H1 (cell line): Measurements from ENCODE around the gene SPRYD3. TPM values are rescaled to one million over a fixed set of nuclear protein-coding genes. Genes with fewer than 3 reads are reported as not detected.

Experiments used
- CTCF ChIA-PET: fragments of 300-600 bp; sonication (Branson Sonifier 250); formaldehyde crosslinking; loops from one replicate; lab custom pipeline; 2021; ENCODE audit not compliant: partially characterized antibody; lab: Charles Lee
- POLR2A ChIA-PET: fragments of 300-600 bp; sonication (Branson Sonifier 250); formaldehyde crosslinking; loops from one replicate; lab custom pipeline; 2021; ENCODE audit warnings: inconsistent platforms; ENCODE audit not compliant: partially characterized antibody; lab: Charles Lee
- DNase-seq, 2 experiments: peaks; one replicate each; pipeline versions ENCODE4 v3.0.0 to v3.0.0-alpha.2; 2010 to 2022; ENCODE audit warnings: low spot score in 2 of 2, low read depth in 1 of 2, mixed read lengths in 1 of 2
- FAIRE-seq: peaks from 2 replicates; lab custom pipeline; 2011; peaks lifted over from hg19 to GRCh38; lab: Jason Lieb, UNC
- H2AFZ ChIP-seq: 2 replicates; pipeline ENCODE4 v1.8.1; 2012; ENCODE audit warnings: low read length, inconsistent platforms
- H2AK5ac ChIP-seq: 2 replicates; pipeline ENCODE4 v1.6.1; 2013; ENCODE audit warnings: low read depth, low read length
- H2BK120ac ChIP-seq: replicated peaks from 2 replicates; pipeline ENCODE3; 2013; ENCODE audit warnings: low read depth, low read length, inconsistent platforms
- H2BK12ac ChIP-seq: 2 replicates; pipeline ENCODE4 v1.6.1; 2013; ENCODE audit warnings: low read depth, low read length
- H2BK15ac ChIP-seq: 2 replicates; pipeline ENCODE4 v1.6.1; 2013; ENCODE audit warnings: low read length
- H2BK20ac ChIP-seq: 2 replicates; pipeline ENCODE4 v1.6.1; 2013; ENCODE audit warnings: low read length
- H2BK5ac ChIP-seq: 2 replicates; pipeline ENCODE4 v1.6.1; 2013; ENCODE audit warnings: low read depth, low read length
- H3K14ac ChIP-seq: 2 replicates; pipeline ENCODE4 v1.6.1; 2013; ENCODE audit warnings: inconsistent platforms; ENCODE audit not compliant: insufficient read length
- H3K18ac ChIP-seq: 2 replicates; pipeline ENCODE4 v1.6.1; 2013; ENCODE audit warnings: low read length; ENCODE audit errors: extremely low read depth
- H3K23ac ChIP-seq: 2 replicates; pipeline ENCODE4 v1.6.1; 2013; ENCODE audit warnings: inconsistent platforms; ENCODE audit not compliant: insufficient read length
- H3K23me2 ChIP-seq: 2 replicates; pipeline ENCODE4 v1.6.1; 2013; ENCODE audit warnings: low read depth, low read length
- H3K27ac ChIP-seq: 2 replicates; pipeline ENCODE4 v1.6.1; 2011; ENCODE audit warnings: low read depth, low read length, inconsistent platforms
- H3K27me3 ChIP-seq, 4 experiments: replicated peaks in 1 of 4; 1 replicate in 1 of 4; 2 replicates in 3 of 4; pipeline versions ENCODE4 v1.6.1 to v1.8.1; 2011 to 2013; ENCODE audit warnings: low read length in 3 of 4, mild to moderate bottlenecking in 3 of 4, inconsistent platforms in 2 of 4, mixed read lengths in 2 of 4, moderate library complexity in 1 of 4; ENCODE audit not compliant: control insufficient read depth in 3 of 4, insufficient read depth in 3 of 4; ENCODE audit errors: extremely low read depth in 1 of 4
- H3K36me3 ChIP-seq, 4 experiments: 2 replicates each; pipeline versions ENCODE4 v1.6.1 to v1.8.1; 2011 to 2013; ENCODE audit warnings: mild to moderate bottlenecking in 4 of 4, low read length in 3 of 4, moderate library complexity in 2 of 4, control low read depth in 1 of 4, inconsistent platforms in 1 of 4; ENCODE audit not compliant: insufficient read depth in 4 of 4, control insufficient read depth in 2 of 4
- H3K4ac ChIP-seq: replicated peaks from 2 replicates; pipeline ENCODE3; 2013; ENCODE audit warnings: low read length, low read depth, mixed read lengths, inconsistent platforms; ENCODE audit not compliant: insufficient read length
- H3K4me1 ChIP-seq, 4 experiments: replicated peaks in 1 of 4; 1 replicate in 1 of 4; 2 replicates in 3 of 4; pipeline versions ENCODE4 v1.6.1 to v1.8.1; 2011 to 2013; ENCODE audit warnings: low read length in 3 of 4, inconsistent platforms in 2 of 4, mixed read lengths in 1 of 4; ENCODE audit not compliant: insufficient read depth in 4 of 4, control insufficient read depth in 3 of 4
- H3K4me2 ChIP-seq, 2 experiments: 2 replicates each; pipeline versions ENCODE4 v1.6.1 to v1.8.1; 2011 to 2013; ENCODE audit warnings: low read depth in 2 of 2, low read length in 2 of 2, control low read depth in 1 of 2, inconsistent platforms in 1 of 2, mild to moderate bottlenecking in 1 of 2; ENCODE audit not compliant: insufficient read depth in 1 of 2
- H3K4me3 ChIP-seq, 4 experiments: fragments of 200-600, 300-600 bp in 1 of 4; sonication (generic), shearing (Covaris generic), sonication (Bioruptor Twin) in 1 of 4; 2 replicates each; pipeline versions ENCODE4 v1.5.1 to v1.8.1; 2011 to 2016; ENCODE audit warnings: low read length in 4 of 4, low read depth in 3 of 4, control low read depth in 2 of 4, inconsistent platforms in 2 of 4, mild to moderate bottlenecking in 2 of 4, mixed read lengths in 1 of 4, moderate library complexity in 1 of 4; ENCODE audit not compliant: insufficient read depth in 2 of 4; ENCODE audit errors: extremely low read depth in 1 of 4
- H3K56ac ChIP-seq: replicated peaks from 2 replicates; pipeline ENCODE3; 2013; ENCODE audit warnings: low read depth, mild to moderate bottlenecking, mixed read lengths, low read length, inconsistent platforms; ENCODE audit not compliant: insufficient read length
- H3K79me1 ChIP-seq: 2 replicates; pipeline ENCODE4 v1.6.1; 2013; ENCODE audit warnings: low read depth, low read length, control low read depth
- H3K79me2 ChIP-seq, 2 experiments: 2 replicates each; pipeline versions ENCODE4 v1.6.1 to v1.8.1; 2012 to 2013; ENCODE audit warnings: low read length in 2 of 2, mild to moderate bottlenecking in 2 of 2, inconsistent platforms in 1 of 2; ENCODE audit not compliant: insufficient read depth in 2 of 2, control insufficient read depth in 1 of 2
- H3K9ac ChIP-seq, 4 experiments: replicated peaks in 1 of 4; 1 replicate in 1 of 4; 2 replicates in 3 of 4; pipeline versions ENCODE4 v1.6.1 to v1.8.1; 2011 to 2013; ENCODE audit warnings: low read depth in 3 of 4, low read length in 3 of 4, control low read depth in 2 of 4, mild to moderate bottlenecking in 2 of 4, moderate library complexity in 2 of 4, inconsistent platforms in 1 of 4; ENCODE audit errors: extremely low read depth in 1 of 4
- H3K9me3 ChIP-seq, 2 experiments: 2 replicates each; pipeline versions ENCODE4 v1.6.1 to v1.8.1; 2012 to 2013; ENCODE audit warnings: mild to moderate bottlenecking in 2 of 2, moderate library complexity in 2 of 2, control low read depth in 1 of 2, inconsistent platforms in 1 of 2, low read depth in 1 of 2, low read length in 1 of 2, mixed read lengths in 1 of 2; ENCODE audit not compliant: insufficient read depth in 2 of 2
- H4K20me1 ChIP-seq, 2 experiments: replicated peaks in 1 of 2; 2 replicates each; pipeline versions ENCODE3 to v1.8.1; 2011 to 2013; ENCODE audit warnings: inconsistent platforms in 2 of 2, low read length in 2 of 2, mild to moderate bottlenecking in 1 of 2; ENCODE audit not compliant: insufficient read depth in 2 of 2, control insufficient read depth in 1 of 2
- H4K5ac ChIP-seq: 2 replicates; pipeline ENCODE4 v1.6.1; 2013; ENCODE audit warnings: low read length, low read depth, mixed read lengths, inconsistent platforms; ENCODE audit not compliant: insufficient read length
- H4K8ac ChIP-seq: 2 replicates; pipeline ENCODE4 v1.8.0; 2013; ENCODE audit warnings: mild to moderate bottlenecking, moderate library complexity, low read length, inconsistent platforms; ENCODE audit not compliant: insufficient read depth; ENCODE audit errors: extremely low read depth
- H4K91ac ChIP-seq: replicated peaks from 2 replicates; pipeline ENCODE3; 2013; ENCODE audit warnings: low read length, mixed read lengths, inconsistent platforms; ENCODE audit not compliant: insufficient read length
- BRCA1 ChIP-seq: IDR thresholded peaks from 2 replicates; pipeline ENCODE4 v1.6.1; 2012; ENCODE audit warnings: low read depth, low read length, improper control_type of control experiment
- E2F6 ChIP-seq: IDR thresholded peaks from 2 replicates; pipeline ENCODE4 v1.6.1; 2012; ENCODE audit warnings: inconsistent platforms
- GTF2F1 ChIP-seq: IDR thresholded peaks from 2 replicates; pipeline ENCODE4 v1.6.1; 2012; ENCODE audit warnings: low read depth, low read length, improper control_type of control experiment, borderline replicate concordance
- HDAC2 ChIP-seq, 2 experiments: fragments of 300-600 bp in 1 of 2; sonication (generic) in 1 of 2; IDR thresholded peaks; 2 replicates each; pipeline ENCODE4 v1.6.1; 2011 to 2012; ENCODE audit warnings: low read depth in 2 of 2, low read length in 2 of 2, mild to moderate bottlenecking in 2 of 2, moderate library complexity in 2 of 2, borderline replicate concordance in 1 of 2, inconsistent platforms in 1 of 2
- POLR2AphosphoS5 ChIP-seq: IDR thresholded peaks from 2 replicates; pipeline ENCODE4 v1.6.1; 2011; ENCODE audit warnings: low read depth, low read length
- POU5F1 ChIP-seq: IDR thresholded peaks from 2 replicates; pipeline ENCODE4 v1.6.1; 2011; ENCODE audit warnings: low read depth, mild to moderate bottlenecking, low read length, moderate library complexity
- SRF ChIP-seq: IDR thresholded peaks from 2 replicates; pipeline ENCODE4 v1.6.1; 2011; ENCODE audit warnings: mild to moderate bottlenecking, low read depth, low read length, moderate library complexity
- ZNF274 ChIP-seq: IDR thresholded peaks from 2 replicates; pipeline ENCODE4 v1.7.0; 2012; ENCODE audit warnings: low read length, borderline replicate concordance; ENCODE audit errors: extremely low read depth
- whole genome bisulfite sequencing, 2 experiments: shearing (Covaris generic) in 1 of 2; methylation state at CpG; one replicate each; pipeline versions ENCODE4 v1.1.6 to v1.1.7; 2013 to 2015; ENCODE audit warnings: low lambda C conversion rate in 2 of 2, mixed read lengths in 2 of 2, inconsistent platforms in 1 of 2, low coverage in 1 of 2, missing lambda C conversion rate in 1 of 2; ENCODE audit not compliant: insufficient replicate concordance in 2 of 2, insufficient coverage in 1 of 2, insufficient read length in 1 of 2; ENCODE audit errors: extremely low coverage in 1 of 2, missing lambda C conversion rate in 1 of 2; 5-methylcytosine and 5-hydroxymethylcytosine counted together
- polyA plus RNA-seq, 7 experiments: library from polyadenylated mRNA; depleted of rRNA in 3 of 7; stranded (reverse) in 5 of 7; unstranded in 2 of 7; fragments of >200 nt in 5 of 7; fragments of 200-250 nt in 2 of 7; gene quantifications; 1 replicate in 5 of 7; 2 replicates in 1 of 7; 4 replicates in 1 of 7; pipeline versions ENCODE4 v1.2.1 to v1.2.3, GENCODE V29; 2011 to 2013; ENCODE audit warnings: missing spikeins in 2 of 7, mixed read lengths in 2 of 7
- total RNA-seq: library from RNA; stranded (reverse); fragmentation: NEBNext Ultra II Directional; extraction: Animal tissue kit (Norgen Biotek cat#: 25700); gene quantifications from 2 replicates; pipeline ENCODE4 v1.2.1, GENCODE V29; 2021
- TF ChIP-seq, protein P1 (sequence below): IDR thresholded peaks from 2 replicates; pipeline ENCODE4 v1.6.1; 2011; ENCODE audit warnings: low read depth, mild to moderate bottlenecking, low read length; ENCODE audit not compliant: insufficient read depth
- TF ChIP-seq, protein P2 (sequence below): IDR thresholded peaks from 2 replicates; pipeline ENCODE4 v1.6.1; 2012; ENCODE audit warnings: inconsistent platforms

SPRYD3 gene
- total and polyA plus RNA-seq, 2 of the 8 experiments (the other 6 are each of a cell fraction or from before 2014, with no cell fraction given) = 6.8 to 8.0 TPM

DNA sequence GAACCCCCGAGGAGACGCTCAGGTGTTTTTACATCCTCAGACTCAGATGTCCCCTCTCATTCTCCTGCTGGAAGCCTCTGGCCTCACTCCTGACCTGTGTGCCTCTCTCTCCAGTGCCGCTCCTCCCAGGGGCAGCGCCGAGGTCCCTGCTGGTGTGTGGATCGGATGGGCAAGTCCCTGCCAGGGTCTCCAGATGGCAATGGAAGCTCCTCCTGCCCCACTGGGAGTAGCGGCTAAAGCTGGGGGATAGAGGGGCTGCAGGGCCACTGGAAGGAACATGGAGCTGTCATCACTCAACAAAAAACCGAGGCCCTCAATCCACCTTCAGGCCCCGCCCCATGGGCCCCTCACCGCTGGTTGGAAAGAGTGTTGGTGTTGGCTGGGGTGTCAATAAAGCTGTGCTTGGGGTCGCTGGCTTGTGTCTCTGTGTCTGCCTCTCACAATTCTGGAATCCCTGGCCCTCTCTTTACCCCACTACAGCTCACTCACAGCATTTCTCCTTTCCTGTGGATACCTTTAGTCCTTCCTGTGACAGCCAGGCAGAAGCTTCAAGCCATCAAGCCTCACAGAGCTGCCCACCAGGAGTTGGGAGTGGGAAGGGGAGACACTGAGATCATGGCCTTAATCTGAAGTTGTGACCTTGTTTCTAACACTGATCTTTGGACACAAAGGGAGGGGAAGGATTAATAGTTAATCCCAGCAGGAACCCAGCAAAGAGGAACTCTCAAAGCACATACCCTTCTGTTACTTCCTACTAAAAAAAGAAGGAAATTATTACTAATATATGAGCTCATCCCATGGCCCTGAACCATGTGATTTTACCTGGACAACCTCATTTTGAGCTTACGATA is 23.0 kb upstream of the SPRYD3 start:
- Histone ChIP-seq H3K79me2 (no peaks in the 10 kb centered on the region), H2BK5ac (no peak overlapping the region), H3K4ac (no peak overlapping the region), H3K4me1 (peaks cover 6 to 14% (median 8%) of the 10 kb centered on the region in 4 experiments; a peak in 6 of 7 replicates), H3K27ac (no peak overlapping the region), H4K5ac (no peak overlapping the region), H3K23me2 (peaks cover 19% of the 10 kb centered on the region), H3K4me2 (no peak overlapping the region), H3K36me3 (no peaks in the 10 kb centered on the region), H3K23ac (no peak overlapping the region), H2BK120ac (no peak overlapping the region), H3K9ac (no peak overlapping the region), H4K20me1 (no peaks in the 10 kb centered on the region), H2AK5ac (no peak overlapping the region), H3K14ac (no peak overlapping the region), H3K27me3 (peaks cover 0 to 16% (median 11%) of the 10 kb centered on the region in 4 experiments; a peak in 5 of 7 replicates), H4K8ac (no peak overlapping the region), H2BK20ac (0 out of 2 replicates have a peak overlapping the region, but pooled peaks have one; percentile 61), H2BK15ac (no peak overlapping the region), H3K56ac (no peak overlapping the region), H3K18ac (no peak overlapping the region), H4K91ac (no peak overlapping the region), H3K79me1 (no peaks in the 10 kb centered on the region), H2BK12ac (no peak overlapping the region), H2AFZ (no peak overlapping the region), H3K4me3 (no peak overlapping the region), H3K9me3 (no peaks in the 10 kb centered on the region)
- no peak for DNase-seq
- CTCF ChIA-PET = interaction anchor here (0.9 to 19.1 kb wide), 16 partner anchors 8 to 96 kb away, joined by 3 to 531 read pairs (median 4); partner anchors contain the start of gene SPRYD3
- WGBS, 2 experiments = 80% methylated on average over 7 of the region's 12 CpGs; no CpG with 5 or more reads in 1 of the 2 experiments
- POLR2A ChIA-PET = interaction anchor here (0.5 to 2.1 kb wide), 8 partner anchors 8 to 119 kb away, joined by 3 to 6 read pairs (median 4); partner anchors contain the start of gene SPRYD3
- no peak for FAIRE-seq
- TF ChIP-seq BRCA1 = no peak
- TF ChIP-seq GTF2F1 = no peak
- TF ChIP-seq E2F6 = no peak
- TF ChIP-seq, protein P1, sequence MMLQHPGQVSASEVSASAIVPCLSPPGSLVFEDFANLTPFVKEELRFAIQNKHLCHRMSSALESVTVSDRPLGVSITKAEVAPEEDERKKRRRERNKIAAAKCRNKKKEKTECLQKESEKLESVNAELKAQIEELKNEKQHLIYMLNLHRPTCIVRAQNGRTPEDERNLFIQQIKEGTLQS = no peak
- no peak for TF ChIP-seq SRF
- no peak for TF ChIP-seq HDAC2 (IDR thresholded peaks at IDR 0.05; ENCODE audit: borderline replicate concordance in 1 of 2, low read depth in 2 of 2, low read length in 2 of 2)
- no peak for TF ChIP-seq ZNF274
- TF ChIP-seq POU5F1 = no peak
- TF ChIP-seq, protein P2, sequence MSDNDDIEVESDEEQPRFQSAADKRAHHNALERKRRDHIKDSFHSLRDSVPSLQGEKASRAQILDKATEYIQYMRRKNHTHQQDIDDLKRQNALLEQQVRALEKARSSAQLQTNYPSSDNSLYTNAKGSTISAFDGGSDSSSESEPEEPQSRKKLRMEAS = no peak
- TF ChIP-seq POLR2AphosphoS5 = no peak
